SK-N-SH (cell line): ENCODE data around the gene SMLR1. TPM values are rescaled to one million over a fixed set of nuclear protein-coding genes. Genes with fewer than 3 reads are reported as not detected.

Experiments used
- CTCF ChIA-PET: fragments of 300-600, 350-600 bp; formaldehyde crosslinking; extraction: SDS; loops from one replicate; lab custom pipeline; 2021; lab: Yijun Ruan, JAX
- POLR2A ChIA-PET: fragments of 350-600 bp; sonication (Branson Sonifier 250); formaldehyde crosslinking; extraction: SDS; loops from one replicate; lab custom pipeline; 2020; ENCODE audit warnings: antibody characterized with exemption, inconsistent platforms; lab: Yijun Ruan, JAX
- DNase-seq: peaks from one replicate; pipeline ENCODE4 v3.0.0; 2012
- H2AFZ ChIP-seq: fragments of 200-600 bp; sonication (generic); 2 replicates; pipeline ENCODE4 v1.8.1; 2016; ENCODE audit warnings: antibody characterized with exemption, mild to moderate bottlenecking, low read depth
- H3F3A ChIP-seq: fragments of 200-600 bp; sonication (generic); replicated peaks from 2 replicates; pipeline ENCODE3; 2016; ENCODE audit warnings: antibody characterized with exemption, mild to moderate bottlenecking; ENCODE audit not compliant: insufficient read depth
- H3K27ac ChIP-seq, 2 experiments: fragments of 200-500 bp in 1 of 2; fragments of 200-600 bp in 1 of 2; sonication (Bioruptor generic) in 1 of 2; sonication (generic), shearing (Covaris generic) in 1 of 2; 2 replicates each; pipeline versions ENCODE4 v1.5.1 to v1.6.1; 2014 to 2016; ENCODE audit warnings: low read depth in 2 of 2, inconsistent platforms in 1 of 2, low read length in 1 of 2, mild to moderate bottlenecking in 1 of 2, mixed read lengths in 1 of 2
- H3K27me3 ChIP-seq: fragments of 200-600 bp; sonication (generic), shearing (Covaris generic); 2 replicates; pipeline ENCODE4 v1.6.1; 2016; ENCODE audit warnings: mixed run types; ENCODE audit not compliant: insufficient read depth
- H3K36me3 ChIP-seq, 2 experiments: fragments of 200-500 bp in 1 of 2; fragments of 200-600 bp in 1 of 2; sonication (Bioruptor generic) in 1 of 2; sonication (generic) in 1 of 2; replicated peaks in 1 of 2; 2 replicates each; pipeline versions ENCODE3 to v1.5.1; 2014 to 2016; ENCODE audit warnings: low read length in 1 of 2, mild to moderate bottlenecking in 1 of 2; ENCODE audit not compliant: insufficient read depth in 2 of 2, control insufficient read depth in 1 of 2
- H3K4me1 ChIP-seq, 2 experiments: fragments of 200-500 bp in 1 of 2; fragments of 200-600 bp in 1 of 2; sonication (Bioruptor generic) in 1 of 2; sonication (generic), shearing (Covaris generic) in 1 of 2; 2 replicates each; pipeline versions ENCODE4 v1.5.1 to v1.6.1; 2014 to 2016; ENCODE audit warnings: low read depth in 1 of 2, low read length in 1 of 2, mixed run types in 1 of 2; ENCODE audit not compliant: insufficient read depth in 2 of 2, control insufficient read depth in 1 of 2
- H3K4me2 ChIP-seq: fragments of 200-600 bp; sonication (generic), shearing (Covaris generic); 2 replicates; pipeline ENCODE4 v1.6.1; 2017; ENCODE audit warnings: mixed run types
- H3K4me3 ChIP-seq, 2 experiments: fragments of 200-500 bp in 1 of 2; fragments of 200-600 bp in 1 of 2; sonication (Bioruptor generic) in 1 of 2; sonication (generic), shearing (Covaris generic) in 1 of 2; 2 replicates each; pipeline versions ENCODE4 v1.5.1 to v1.8.1; 2014 to 2016; ENCODE audit warnings: low read depth in 2 of 2, inconsistent platforms in 1 of 2, low read length in 1 of 2, mild to moderate bottlenecking in 1 of 2, mixed read lengths in 1 of 2, moderate library complexity in 1 of 2
- H3K79me2 ChIP-seq: fragments of 200-600 bp; sonication (generic); 2 replicates; pipeline ENCODE4 v1.8.1; 2017; ENCODE audit warnings: mild to moderate bottlenecking; ENCODE audit not compliant: insufficient read depth
- H3K9ac ChIP-seq: fragments of 200-600 bp; sonication (generic); 2 replicates; pipeline ENCODE4 v1.6.1; 2017; ENCODE audit warnings: mixed run types
- H3K9me2 ChIP-seq: fragments of 200-600 bp; sonication (generic); 2 replicates; pipeline ENCODE4 v1.6.1; 2017; ENCODE audit warnings: mixed run types
- H3K9me3 ChIP-seq: fragments of 200-600 bp; sonication (generic); 2 replicates; pipeline ENCODE4 v1.6.1; 2017; ENCODE audit warnings: mixed run types, mild to moderate bottlenecking, moderate library complexity
- H4K20me1 ChIP-seq: fragments of 200-600 bp; sonication (generic); 2 replicates; pipeline ENCODE4 v1.6.1; 2017; ENCODE audit warnings: mild to moderate bottlenecking, mixed run types; ENCODE audit not compliant: insufficient read depth
- EP300 ChIP-seq, 2 experiments: IDR thresholded peaks; 2 replicates each; pipeline versions ENCODE4 v1.4.0 to v1.6.1; 2012; ENCODE audit warnings: borderline replicate concordance in 1 of 2, low read depth in 1 of 2, low read length in 1 of 2
- FOSL2 ChIP-seq: IDR thresholded peaks from 2 replicates; pipeline ENCODE4 v1.4.0; 2012; ENCODE audit warnings: low read depth, mild to moderate bottlenecking, moderate library complexity, borderline replicate concordance
- FOXJ3 ChIP-seq: sonication (generic); formaldehyde crosslinking; IDR thresholded peaks from 2 replicates; pipeline ENCODE4 v1.5.1; 2020; ENCODE audit warnings: mild to moderate bottlenecking, missing genetic modification reagents
- FOXM1 ChIP-seq: IDR thresholded peaks from 2 replicates; pipeline ENCODE4 v1.4.0; 2012; ENCODE audit warnings: low read depth, mild to moderate bottlenecking
- MEF2A ChIP-seq: IDR thresholded peaks from 2 replicates; pipeline ENCODE4 v1.4.0; 2012; ENCODE audit warnings: low read depth, borderline replicate concordance
- NFIC ChIP-seq: IDR thresholded peaks from 2 replicates; pipeline ENCODE4 v1.4.0; 2012; ENCODE audit warnings: borderline replicate concordance
- NRF1 ChIP-seq: IDR thresholded peaks from 2 replicates; pipeline ENCODE4 v1.6.1; 2012; ENCODE audit warnings: low read depth, mild to moderate bottlenecking, low read length
- RCOR1 ChIP-seq: fragments of 150-350 bp; IDR thresholded peaks from 2 replicates; pipeline ENCODE4 v1.6.1; 2017; ENCODE audit warnings: antibody characterized with exemption, low read length
- REST ChIP-seq: IDR thresholded peaks from 2 replicates; pipeline ENCODE4 v1.6.1; 2012; ENCODE audit warnings: mild to moderate bottlenecking, low read depth, low read length, moderate library complexity
- RFX5 ChIP-seq: IDR thresholded peaks from 2 replicates; pipeline ENCODE4 v1.6.1; 2012; ENCODE audit warnings: mild to moderate bottlenecking, improper control_type of control experiment, low read length
- RXRA ChIP-seq: IDR thresholded peaks from 2 replicates; pipeline ENCODE4 v1.4.0; 2012; ENCODE audit warnings: low read depth, mild to moderate bottlenecking, borderline replicate concordance
- SMC3 ChIP-seq: IDR thresholded peaks from 2 replicates; pipeline ENCODE4 v1.6.1; 2012; ENCODE audit warnings: low read depth, low read length, improper control_type of control experiment
- TCF12 ChIP-seq: IDR thresholded peaks from 2 replicates; pipeline ENCODE4 v1.4.0; 2012
- TEAD4 ChIP-seq: IDR thresholded peaks from 2 replicates; pipeline ENCODE4 v1.4.0; 2012; ENCODE audit warnings: mild to moderate bottlenecking, borderline replicate concordance; ENCODE audit not compliant: insufficient read depth
- YY1 ChIP-seq: IDR thresholded peaks from 2 replicates; pipeline ENCODE4 v1.4.0; 2012; ENCODE audit warnings: low read depth, mild to moderate bottlenecking
- WGBS: methylation state at CpG from one replicate; pipeline ENCODE4 v1.1.6; 2017; ENCODE audit warnings: low lambda C conversion rate; 5-methylcytosine and 5-hydroxymethylcytosine counted together
- polyA plus RNA-seq, 3 experiments: library from polyadenylated mRNA; depleted of rRNA; stranded (reverse); fragments of >200 nt; gene quantifications; 2 replicates each; pipeline ENCODE4 v1.2.3, GENCODE V29; 2012
- TF ChIP-seq, protein P1 (sequence below): fragments of 200-600 bp; sonication (generic); IDR thresholded peaks from 2 replicates; pipeline ENCODE4 v1.6.1; 2017; ENCODE audit warnings: antibody characterized with exemption, mild to moderate bottlenecking, moderate library complexity
- TF ChIP-seq, protein P2 (sequence below): IDR thresholded peaks from 2 replicates; pipeline ENCODE4 v1.4.0; 2012; ENCODE audit warnings: low read depth, borderline replicate concordance
- TF ChIP-seq, protein P3 (sequence below): fragments of 150-350 bp; IDR thresholded peaks from 2 replicates; pipeline ENCODE4 v1.6.1; 2017; ENCODE audit warnings: antibody characterized with exemption, low read length, low read depth, borderline replicate concordance

Gene SMLR1
- polyA plus RNA-seq, 1 of the 3 experiments (the other 2 are of a cell fraction) = 0.03 TPM

- TF ChIP-seq, protein P1, sequence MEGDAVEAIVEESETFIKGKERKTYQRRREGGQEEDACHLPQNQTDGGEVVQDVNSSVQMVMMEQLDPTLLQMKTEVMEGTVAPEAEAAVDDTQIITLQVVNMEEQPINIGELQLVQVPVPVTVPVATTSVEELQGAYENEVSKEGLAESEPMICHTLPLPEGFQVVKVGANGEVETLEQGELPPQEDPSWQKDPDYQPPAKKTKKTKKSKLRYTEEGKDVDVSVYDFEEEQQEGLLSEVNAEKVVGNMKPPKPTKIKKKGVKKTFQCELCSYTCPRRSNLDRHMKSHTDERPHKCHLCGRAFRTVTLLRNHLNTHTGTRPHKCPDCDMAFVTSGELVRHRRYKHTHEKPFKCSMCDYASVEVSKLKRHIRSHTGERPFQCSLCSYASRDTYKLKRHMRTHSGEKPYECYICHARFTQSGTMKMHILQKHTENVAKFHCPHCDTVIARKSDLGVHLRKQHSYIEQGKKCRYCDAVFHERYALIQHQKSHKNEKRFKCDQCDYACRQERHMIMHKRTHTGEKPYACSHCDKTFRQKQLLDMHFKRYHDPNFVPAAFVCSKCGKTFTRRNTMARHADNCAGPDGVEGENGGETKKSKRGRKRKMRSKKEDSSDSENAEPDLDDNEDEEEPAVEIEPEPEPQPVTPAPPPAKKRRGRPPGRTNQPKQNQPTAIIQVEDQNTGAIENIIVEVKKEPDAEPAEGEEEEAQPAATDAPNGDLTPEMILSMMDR = no peak
- TF ChIP-seq, protein P2, sequence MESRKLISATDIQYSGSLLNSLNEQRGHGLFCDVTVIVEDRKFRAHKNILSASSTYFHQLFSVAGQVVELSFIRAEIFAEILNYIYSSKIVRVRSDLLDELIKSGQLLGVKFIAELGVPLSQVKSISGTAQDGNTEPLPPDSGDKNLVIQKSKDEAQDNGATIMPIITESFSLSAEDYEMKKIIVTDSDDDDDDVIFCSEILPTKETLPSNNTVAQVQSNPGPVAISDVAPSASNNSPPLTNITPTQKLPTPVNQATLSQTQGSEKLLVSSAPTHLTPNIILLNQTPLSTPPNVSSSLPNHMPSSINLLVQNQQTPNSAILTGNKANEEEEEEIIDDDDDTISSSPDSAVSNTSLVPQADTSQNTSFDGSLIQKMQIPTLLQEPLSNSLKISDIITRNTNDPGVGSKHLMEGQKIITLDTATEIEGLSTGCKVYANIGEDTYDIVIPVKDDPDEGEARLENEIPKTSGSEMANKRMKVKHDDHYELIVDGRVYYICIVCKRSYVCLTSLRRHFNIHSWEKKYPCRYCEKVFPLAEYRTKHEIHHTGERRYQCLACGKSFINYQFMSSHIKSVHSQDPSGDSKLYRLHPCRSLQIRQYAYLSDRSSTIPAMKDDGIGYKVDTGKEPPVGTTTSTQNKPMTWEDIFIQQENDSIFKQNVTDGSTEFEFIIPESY = no peak
- no peak for TF ChIP-seq RFX5
Observed at GRCh38 chr6:130838951-130839350, 11.7 kb downstream of the SMLR1 start (continued).

- no peak overlapping the region for H3K4me2 ChIP-seq
- POLR2A ChIA-PET = no interaction called here
Observed at GRCh38 chr6:130839379-130839778, 12.2 kb downstream of the SMLR1 start.

More at GRCh38 chr6:130839379-130839778, 12.2 kb downstream of the SMLR1 start:
- Histone ChIP-seq H3K9me3 (no peaks in the 10 kb centered on the region), H3F3A (peaks cover 6% of the 10 kb centered on the region), H3K9me2 (no peaks in the 10 kb centered on the region), H4K20me1 (no peaks in the 10 kb centered on the region), H2AFZ (no peak overlapping the region), H3K27ac (no peak overlapping the region)
- CTCF ChIA-PET = no interaction called here
- no peak for DNase-seq
- TF ChIP-seq, protein P3, sequence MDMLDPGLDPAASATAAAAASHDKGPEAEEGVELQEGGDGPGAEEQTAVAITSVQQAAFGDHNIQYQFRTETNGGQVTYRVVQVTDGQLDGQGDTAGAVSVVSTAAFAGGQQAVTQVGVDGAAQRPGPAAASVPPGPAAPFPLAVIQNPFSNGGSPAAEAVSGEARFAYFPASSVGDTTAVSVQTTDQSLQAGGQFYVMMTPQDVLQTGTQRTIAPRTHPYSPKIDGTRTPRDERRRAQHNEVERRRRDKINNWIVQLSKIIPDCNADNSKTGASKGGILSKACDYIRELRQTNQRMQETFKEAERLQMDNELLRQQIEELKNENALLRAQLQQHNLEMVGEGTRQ = no peak
- TF ChIP-seq RXRA (no peak), RCOR1 (no peak), REST (no peak), FOXM1 (no peak), TCF12 (no peak), NRF1 (no peak), NFIC (no peak), TEAD4 (no peak), SMC3 (no peak), RFX5 (no peak), FOXJ3 (CRISPR knock-in tag) (no peak), MEF2A (no peak), FOSL2 (no peak), YY1 (no peak), EP300 (IDR thresholded peaks at IDR 0.05; ENCODE audit: borderline replicate concordance in 1 of 2, low read depth in 1 of 2, low read length in 1 of 2) (no peak)
- TF ChIP-seq, all 33 proteins: peak for 0
- WGBS = 68% methylated on average over 2 of the region's 2 CpGs
- Histone ChIP-seq H3K79me2 (no peaks in the 10 kb centered on the region), H3K9ac (no peak overlapping the region), H3K4me3 (no peak overlapping the region), H3K27me3 (no peaks in the 10 kb centered on the region), H3K4me1 (no peaks in the 10 kb centered on the region; a peak in 1 of 4 replicates), H3K36me3 (no peaks in the 10 kb centered on the region)
